ENCODE measurements around the gene STK11. TPM values are rescaled to one million over a fixed set of nuclear protein-coding genes. Genes with fewer than 3 reads are reported as not detected.

STK11 gene
- total RNA-seq, 4 donors from 2014 or later, result 98.4 to 135 (median 117) TPM

DNA sequence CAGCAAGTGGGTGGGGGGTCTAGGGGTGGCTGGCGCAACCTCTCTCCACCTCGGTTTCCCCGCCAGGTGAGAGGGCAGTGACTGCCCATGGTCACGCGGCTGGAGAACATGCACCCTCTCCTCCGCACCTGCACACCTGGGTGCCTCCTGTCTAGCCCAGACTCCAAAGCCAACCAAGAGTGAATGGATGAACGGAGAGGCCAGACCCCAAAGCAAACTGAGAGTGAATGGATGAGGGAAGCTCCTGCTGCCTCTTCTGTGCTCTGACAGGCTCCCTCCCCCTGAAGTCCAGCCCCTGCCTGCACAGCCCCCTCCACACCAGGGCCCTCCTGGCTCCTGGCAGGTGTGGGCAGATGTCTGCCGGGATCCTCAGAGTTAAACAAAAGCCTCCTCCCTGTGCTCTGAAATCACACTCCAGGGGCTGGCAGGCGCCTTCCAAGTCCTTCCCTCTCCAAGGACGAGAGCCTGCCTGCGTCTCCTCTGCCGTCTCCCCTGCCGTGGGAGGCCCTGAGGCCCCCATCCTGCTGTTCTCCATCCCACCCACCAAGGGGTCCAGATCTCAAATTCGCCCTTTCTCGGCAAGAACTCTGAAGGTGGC is 33.7 kb upstream of the STK11 start:
- no peaks in the 10 kb centered on the region for H3K9me3 ChIP-seq
- no peak for DNase-seq
- H3K4me1 ChIP-seq, result peaks cover 0 to 50% (median 19%) of the 10 kb centered on the region in 4 donors
- peaks cover 0 to 8% (median 0%) of the 10 kb centered on the region in 3 donors for H3K36me3 ChIP-seq
- H3K27me3 ChIP-seq, result no peaks in the 10 kb centered on the region
- TF ChIP-seq POLR2A (IDR thresholded peaks at IDR 0.05), result no peak
- TF ChIP-seq, protein P1, sequence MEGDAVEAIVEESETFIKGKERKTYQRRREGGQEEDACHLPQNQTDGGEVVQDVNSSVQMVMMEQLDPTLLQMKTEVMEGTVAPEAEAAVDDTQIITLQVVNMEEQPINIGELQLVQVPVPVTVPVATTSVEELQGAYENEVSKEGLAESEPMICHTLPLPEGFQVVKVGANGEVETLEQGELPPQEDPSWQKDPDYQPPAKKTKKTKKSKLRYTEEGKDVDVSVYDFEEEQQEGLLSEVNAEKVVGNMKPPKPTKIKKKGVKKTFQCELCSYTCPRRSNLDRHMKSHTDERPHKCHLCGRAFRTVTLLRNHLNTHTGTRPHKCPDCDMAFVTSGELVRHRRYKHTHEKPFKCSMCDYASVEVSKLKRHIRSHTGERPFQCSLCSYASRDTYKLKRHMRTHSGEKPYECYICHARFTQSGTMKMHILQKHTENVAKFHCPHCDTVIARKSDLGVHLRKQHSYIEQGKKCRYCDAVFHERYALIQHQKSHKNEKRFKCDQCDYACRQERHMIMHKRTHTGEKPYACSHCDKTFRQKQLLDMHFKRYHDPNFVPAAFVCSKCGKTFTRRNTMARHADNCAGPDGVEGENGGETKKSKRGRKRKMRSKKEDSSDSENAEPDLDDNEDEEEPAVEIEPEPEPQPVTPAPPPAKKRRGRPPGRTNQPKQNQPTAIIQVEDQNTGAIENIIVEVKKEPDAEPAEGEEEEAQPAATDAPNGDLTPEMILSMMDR (IDR thresholded peaks at IDR 0.05), result no peak
- peak overlapping the region in 3 of 4 donors; percentile 87 to 99 (median 97) for H3K4me3 ChIP-seq
- H3K27ac ChIP-seq, result peak overlapping the region; percentile 92 to 99 (median 99)

DNA sequence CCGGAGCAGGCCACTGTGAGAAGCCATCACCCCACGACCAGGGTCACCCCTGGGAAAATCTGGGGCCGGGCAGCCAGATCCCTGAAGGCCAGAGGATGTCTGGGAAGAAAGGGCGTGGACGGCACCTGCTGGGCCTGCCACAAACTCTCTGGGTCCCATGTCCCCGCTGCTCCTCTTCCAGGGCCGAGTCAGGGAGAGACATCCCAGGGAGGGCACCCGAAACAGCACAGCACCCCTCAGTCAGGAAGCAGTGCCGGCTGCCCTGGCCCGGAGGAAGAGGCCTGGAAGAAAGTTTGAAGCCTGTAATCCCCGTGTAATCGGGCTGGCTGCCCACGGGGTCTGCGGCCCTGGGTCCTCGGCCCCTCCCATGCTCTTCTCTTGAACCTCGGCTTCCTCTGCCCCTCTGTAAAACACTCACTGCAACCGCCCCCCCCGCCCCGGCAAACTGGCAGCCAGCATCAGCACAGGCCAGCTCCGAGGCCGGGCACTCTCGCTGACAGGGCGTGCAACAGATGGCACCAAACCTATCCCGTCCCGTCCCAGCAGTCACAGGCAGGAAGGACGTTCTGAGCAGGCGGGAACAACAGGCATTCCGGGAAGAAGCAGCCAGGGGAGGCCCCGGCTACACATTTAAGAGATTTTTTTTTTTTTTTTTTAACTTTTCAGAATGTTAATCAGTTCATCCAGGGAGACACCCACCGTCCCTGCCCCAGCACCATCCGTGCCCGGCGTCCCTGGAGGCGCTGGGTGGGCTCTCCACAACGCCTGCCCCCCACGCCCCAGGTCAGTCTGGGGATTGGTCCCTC is 33.0 kb upstream of the STK11 start:
- peak in 1 of 2 donors; percentile 11 for TF ChIP-seq POLR2A (IDR thresholded peaks at IDR 0.05)
- TF ChIP-seq, protein P1 (IDR thresholded peaks at IDR 0.05), result peak in 1 of 6 experiments; percentile 2
- peaks cover 0 to 45% (median 19%) of the 10 kb centered on the region in 4 donors for H3K4me1 ChIP-seq

DNA sequence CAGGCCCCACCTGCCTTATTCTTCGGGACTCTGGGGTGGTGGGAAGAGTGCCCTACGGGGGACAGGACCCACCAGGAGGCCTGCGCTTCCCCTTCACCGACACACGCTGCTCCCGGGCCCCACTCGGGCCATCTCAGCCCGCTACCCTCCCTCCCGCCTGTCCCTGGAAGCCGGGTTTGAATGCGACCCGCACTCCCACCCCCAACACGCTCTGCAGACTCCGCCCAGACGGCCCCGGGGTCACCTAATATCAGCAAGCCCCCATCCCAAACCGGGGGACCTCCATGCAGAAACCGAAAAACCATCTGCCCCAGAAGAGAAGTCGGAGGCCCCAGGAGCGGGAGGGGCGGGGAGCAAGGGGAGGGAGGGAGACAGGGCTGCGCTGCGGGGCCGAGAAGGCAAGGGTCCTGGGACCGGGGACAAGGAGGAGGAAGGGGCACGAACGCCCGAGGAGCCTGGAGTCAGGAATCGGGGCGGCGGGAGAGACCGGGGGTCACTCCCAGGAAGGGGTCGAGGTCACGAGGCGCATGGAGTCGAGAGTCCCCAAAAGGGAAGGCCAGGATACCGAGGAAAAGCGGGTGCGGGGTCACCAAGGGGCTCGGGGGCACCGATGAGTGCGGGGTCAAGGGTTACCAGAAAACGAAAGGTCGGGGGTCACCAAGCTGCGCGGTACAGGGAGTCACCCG is 32.3 kb upstream of the STK11 start:
- peak overlapping the region; percentile 87 to 99 (median 98) for H3K4me3 ChIP-seq
- peaks cover 0 to 37% (median 19%) of the 10 kb centered on the region in 4 donors for H3K4me1 ChIP-seq
- H3K27me3 ChIP-seq, result no peaks in the 10 kb centered on the region
- peak overlapping the region; percentile 92 to 99 (median 99) for H3K27ac ChIP-seq
- peak in 1 of 3 donors; percentile 29 for DNase-seq
- TF ChIP-seq POLR2A (IDR thresholded peaks at IDR 0.05), result no peak
- TF ChIP-seq, protein P1 (IDR thresholded peaks at IDR 0.05), result no peak
- H3K9me3 ChIP-seq, result no peaks in the 10 kb centered on the region
- peaks cover 0 to 5% (median 0%) of the 10 kb centered on the region in 3 donors for H3K36me3 ChIP-seq

More for the DNA sequence above, 33.0 kb upstream of the STK11 start:
- Histone ChIP-seq H3K27ac (peak overlapping the region; percentile 92 to 99 (median 99)), H3K27me3 (no peaks in the 10 kb centered on the region), H3K4me3 (peak overlapping the region; percentile 87 to 99 (median 98)), H3K36me3 (peaks cover 0 to 5% (median 0%) of the 10 kb centered on the region in 3 donors), H3K9me3 (no peaks in the 10 kb centered on the region)
- DNase-seq, result peak; percentile 50 to 80 (median 73)

DNA sequence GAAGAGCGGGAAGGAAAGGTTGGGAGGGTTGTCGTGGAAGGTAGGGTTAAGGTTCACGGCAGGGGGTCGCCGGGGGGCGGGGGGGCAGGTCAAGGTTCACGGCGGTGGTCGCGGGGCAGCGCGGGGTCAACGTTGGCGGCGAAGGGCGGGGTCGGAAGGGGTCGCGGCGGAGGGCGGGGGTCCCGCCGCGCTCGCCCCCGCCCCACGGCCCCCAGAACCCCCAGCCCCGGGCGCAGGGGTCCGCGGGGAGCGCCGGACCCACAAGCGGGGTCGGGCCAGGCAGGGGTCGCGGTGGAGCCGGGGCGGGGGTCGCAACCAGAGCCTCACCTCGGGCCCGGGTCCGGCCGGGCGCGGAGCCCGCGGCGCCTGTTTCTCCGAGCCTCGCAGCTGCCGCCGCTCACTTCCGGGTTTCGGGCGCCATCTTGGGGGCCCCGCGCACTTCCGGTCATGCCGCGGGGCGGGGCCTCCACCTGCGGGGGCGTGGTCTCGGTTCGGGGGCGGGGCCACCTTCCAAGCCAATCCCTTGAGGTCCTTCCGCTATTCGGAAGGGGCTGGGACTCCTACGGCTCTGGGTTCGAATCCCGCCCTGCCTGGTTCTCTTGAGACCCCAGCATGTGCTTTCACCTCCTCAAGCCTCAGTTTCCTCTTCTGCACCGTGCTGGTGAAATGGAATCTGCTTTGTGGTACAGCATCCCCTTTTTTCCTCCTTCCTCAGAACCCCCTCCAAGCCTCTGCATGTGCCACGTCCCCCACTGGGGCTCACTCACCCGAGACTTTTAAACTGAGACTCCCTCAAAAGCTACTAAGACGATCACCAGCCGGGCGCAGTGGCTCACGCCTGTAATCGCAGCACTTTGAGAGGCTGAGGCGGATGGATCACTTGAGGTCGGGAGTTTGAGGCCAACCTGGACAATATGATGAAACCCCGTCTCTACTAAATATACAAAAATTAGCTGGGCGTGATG is 31.5 kb upstream of the STK11 start, which contains the start of gene SBNO2:
TSS of gene SBNO2 (minus strand) at position 424 of the 965 bp plus-strand sequence. CDS start 19,992 bp downstream, outside the sequence.
- H3K4me3 ChIP-seq, result peak within 1 kb of the TSS; percentile 87 to 99 (median 98)
- H3K27ac ChIP-seq, result peak within 1 kb of the TSS; percentile 92 to 99 (median 99)
- peaks cover 0 to 30% (median 16%) of the 10 kb centered on the region in 4 donors for H3K4me1 ChIP-seq
- TF ChIP-seq, protein P1 (IDR thresholded peaks at IDR 0.05), result no peak
- TF ChIP-seq POLR2A (IDR thresholded peaks at IDR 0.05), result peak; percentile 70 to 76
- H3K9me3 ChIP-seq, result no peaks in the 10 kb centered on the region
- no peaks in the 10 kb centered on the region for H3K27me3 ChIP-seq
- peak; percentile 82 to 96 (median 96) for DNase-seq
- H3K36me3 ChIP-seq, result no peaks in the 10 kb centered on the region
